NCI-H2171 treated with DMSO at 0.1 percent for 48 hours (cell line): ENCODE results near the gene ORAI1.
"Not testable (repeated sequence)": the region's sequence is repeated elsewhere in the genome, so short reads cannot be mapped to it uniquely, and the experiment has no call there.

Source experiments
- DNase-seq: peaks from one replicate; lab custom pipeline; 2025; lab: John Stamatoyannopoulos, UW

ORAI1 gene

GRCh38 chr12:121603581-121603980 is 22.7 kb upstream of the ORAI1 start:
- DNase-seq = no peak

GRCh38 chr12:121608301-121608700 is 18.0 kb upstream of the ORAI1 start:
- no peak for DNase-seq

GRCh38 chr12:121610239-121611149 is 15.8 kb upstream of the ORAI1 start:
- no peak for DNase-seq

GRCh38 chr12:121611306-121611705 is 15.0 kb upstream of the ORAI1 start:
- DNase-seq = no peak

- DNase-seq = no peak
Measured at GRCh38 chr12:121613462-121613861, 12.9 kb upstream of the ORAI1 start.

GRCh38 chr12:121614872-121615467 is 11.4 kb upstream of the ORAI1 start:
- no peak for DNase-seq

GRCh38 chr12:121618659-121619233 is 7.6 kb upstream of the ORAI1 start:
- DNase-seq = no peak

- DNase-seq = no peak
Measured at GRCh38 chr12:121620333-121620891, 5.9 kb upstream of the ORAI1 start.

GRCh38 chr12:121626853-121627640 is 717 bp downstream of the ORAI1 start:
- DNase-seq = peak; percentile 26

- DNase-seq = no peak
Measured at GRCh38 chr12:121628037-121628436, 1.7 kb downstream of the ORAI1 start.

GRCh38 chr12:121628536-121628935 is 2.2 kb downstream of the ORAI1 start:
- DNase-seq = no peak

GRCh38 chr12:121630791-121631355 is 4.5 kb downstream of the ORAI1 start:
- no peak for DNase-seq

GRCh38 chr12:121632069-121632970 is 6.0 kb downstream of the ORAI1 start:
- DNase-seq = no peak

- DNase-seq = not testable (repeated sequence)
Measured at GRCh38 chr12:121633833-121634196, 7.5 kb downstream of the ORAI1 start.

GRCh38 chr12:121634836-121635235 is 8.5 kb downstream of the ORAI1 start:
- no peak for DNase-seq

- no peak for DNase-seq
Measured at GRCh38 chr12:121637231-121637914, 11.0 kb downstream of the ORAI1 start.

GRCh38 chr12:121638298-121639202 is 12.2 kb downstream of the ORAI1 start:
- DNase-seq = no peak

- DNase-seq = no peak
Measured at GRCh38 chr12:121641343-121641630, 15.0 kb downstream of the ORAI1 start.

- DNase-seq = no peak
Measured at GRCh38 chr12:121648458-121649028, 22.2 kb downstream of the ORAI1 start.
